Activated B cell treated with CpG ODN at 0.5 μM for 24 hours (primary cell): ENCODE data around the gene GDF2. TPM values are rescaled to one million over a fixed set of nuclear protein-coding genes. Genes with fewer than 3 reads are reported as not detected.

Source experiments
- ATAC-seq: fragments of 200-7000 bp; cut with Tn5 transposase; one replicate; pipeline ENCODE4 v1.10.0; 2021; ENCODE audit warnings: low read depth, mild to moderate bottlenecking, moderate library complexity
- CTCF ChIA-PET: fragments of 350-600 bp; sonication (Branson Sonifier 250); formaldehyde crosslinking; loops from one replicate; lab custom pipeline; 2021; ENCODE audit warnings: antibody characterized with exemption; lab: Charles Lee
- POLR2A ChIA-PET: fragments of 350-600 bp; sonication (Branson Sonifier 250); formaldehyde crosslinking; loops from one replicate; lab custom pipeline; 2021; ENCODE audit warnings: antibody characterized with exemption; lab: Charles Lee
- DNase-seq: peaks from one replicate; pipeline ENCODE4 v3.0.0; 2022
- H3K27ac Mint-ChIP-seq: one replicate; pipeline ENCODE4 v1.8.0; 2020; ENCODE audit warnings: mixed read lengths
- H3K27me3 Mint-ChIP-seq: one replicate; pipeline ENCODE4 v1.8.0; 2021; ENCODE audit warnings: mixed read lengths
- H3K36me3 Mint-ChIP-seq: one replicate; pipeline ENCODE4 v1.8.0; 2021; ENCODE audit warnings: low read depth, mixed read lengths
- H3K4me1 Mint-ChIP-seq: one replicate; pipeline ENCODE4 v1.8.0; 2021; ENCODE audit warnings: mixed read lengths
- H3K4me3 Mint-ChIP-seq: one replicate; pipeline ENCODE4 v1.8.0; 2020; ENCODE audit warnings: mild to moderate bottlenecking, mixed read lengths
- H3K9me3 Mint-ChIP-seq: one replicate; pipeline ENCODE4 v1.8.0; 2020; ENCODE audit warnings: mixed read lengths
- intact Hi-C: fragments of 100-400 bp; cut with micrococcal nuclease; formaldehyde crosslinking; loops from one replicate; pipeline ENCODE4 v1.15.1; 2024
- total RNA-seq: library from RNA; stranded (reverse); gene quantifications from 2 replicates; pipeline ENCODE4 v1.2.3, GENCODE V29; 2022
- TF ChIP-seq, protein P1 (sequence below): fragments of 200-600 bp; IDR thresholded peaks from one replicate; pipeline ENCODE4 v1.8.0; 2022; ENCODE audit warnings: antibody characterized with exemption, mild to moderate bottlenecking

The GDF2 gene
- total RNA-seq, 1 donor from 2014 or later = not detected

GRCh38 chr10:47287805-47288204 is 34.4 kb upstream of the GDF2 start:
- intact Hi-C loops = no loop called here
- CTCF ChIA-PET = no interaction called here
- H3K4me3 Mint-ChIP-seq = no peak overlapping the region
- H3K27me3 Mint-ChIP-seq = peaks cover 2% of the 10 kb centered on the region
- ATAC-seq (no peak), DNase-seq (no peak)
- no peaks in the 10 kb centered on the region for H3K9me3 Mint-ChIP-seq
- POLR2A ChIA-PET = no interaction called here
- no peak overlapping the region for H3K27ac Mint-ChIP-seq
- peaks cover 13% of the 10 kb centered on the region for H3K4me1 Mint-ChIP-seq
- TF ChIP-seq, protein P1, sequence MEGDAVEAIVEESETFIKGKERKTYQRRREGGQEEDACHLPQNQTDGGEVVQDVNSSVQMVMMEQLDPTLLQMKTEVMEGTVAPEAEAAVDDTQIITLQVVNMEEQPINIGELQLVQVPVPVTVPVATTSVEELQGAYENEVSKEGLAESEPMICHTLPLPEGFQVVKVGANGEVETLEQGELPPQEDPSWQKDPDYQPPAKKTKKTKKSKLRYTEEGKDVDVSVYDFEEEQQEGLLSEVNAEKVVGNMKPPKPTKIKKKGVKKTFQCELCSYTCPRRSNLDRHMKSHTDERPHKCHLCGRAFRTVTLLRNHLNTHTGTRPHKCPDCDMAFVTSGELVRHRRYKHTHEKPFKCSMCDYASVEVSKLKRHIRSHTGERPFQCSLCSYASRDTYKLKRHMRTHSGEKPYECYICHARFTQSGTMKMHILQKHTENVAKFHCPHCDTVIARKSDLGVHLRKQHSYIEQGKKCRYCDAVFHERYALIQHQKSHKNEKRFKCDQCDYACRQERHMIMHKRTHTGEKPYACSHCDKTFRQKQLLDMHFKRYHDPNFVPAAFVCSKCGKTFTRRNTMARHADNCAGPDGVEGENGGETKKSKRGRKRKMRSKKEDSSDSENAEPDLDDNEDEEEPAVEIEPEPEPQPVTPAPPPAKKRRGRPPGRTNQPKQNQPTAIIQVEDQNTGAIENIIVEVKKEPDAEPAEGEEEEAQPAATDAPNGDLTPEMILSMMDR = no peak
- no peaks in the 10 kb centered on the region for H3K36me3 Mint-ChIP-seq

DNA sequence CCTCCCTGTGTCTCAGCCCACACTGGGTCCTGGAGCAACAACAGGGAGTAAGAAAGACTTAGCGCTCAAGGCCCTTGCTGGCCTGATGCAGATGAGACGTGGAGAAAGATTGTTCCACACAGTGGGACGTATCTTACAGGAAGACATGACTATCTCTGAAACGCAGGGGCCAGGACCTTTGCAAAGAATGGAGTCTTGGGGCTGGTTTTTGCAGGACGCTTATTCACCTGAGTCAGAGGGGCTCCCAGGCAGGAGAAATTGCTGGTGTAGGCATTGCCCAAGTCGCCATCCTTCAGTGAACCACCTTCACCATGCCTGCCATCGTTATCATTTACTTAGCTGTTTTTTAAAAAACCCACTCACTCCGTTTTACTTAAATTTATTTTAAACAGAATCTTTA is 34.0 kb upstream of the GDF2 start:
- ChIA-PET POLR2A (no interaction called here), CTCF (no interaction called here)
- Mint-ChIP-seq H3K4me1 (peaks cover 13% of the 10 kb centered on the region), H3K9me3 (no peaks in the 10 kb centered on the region), H3K27me3 (peaks cover 2% of the 10 kb centered on the region), H3K27ac (no peak overlapping the region), H3K36me3 (no peaks in the 10 kb centered on the region), H3K4me3 (no peak overlapping the region)
- intact Hi-C loops = no loop called here
- no peak for DNase-seq
- TF ChIP-seq, protein P1 = no peak
- no peak for ATAC-seq

DNA sequence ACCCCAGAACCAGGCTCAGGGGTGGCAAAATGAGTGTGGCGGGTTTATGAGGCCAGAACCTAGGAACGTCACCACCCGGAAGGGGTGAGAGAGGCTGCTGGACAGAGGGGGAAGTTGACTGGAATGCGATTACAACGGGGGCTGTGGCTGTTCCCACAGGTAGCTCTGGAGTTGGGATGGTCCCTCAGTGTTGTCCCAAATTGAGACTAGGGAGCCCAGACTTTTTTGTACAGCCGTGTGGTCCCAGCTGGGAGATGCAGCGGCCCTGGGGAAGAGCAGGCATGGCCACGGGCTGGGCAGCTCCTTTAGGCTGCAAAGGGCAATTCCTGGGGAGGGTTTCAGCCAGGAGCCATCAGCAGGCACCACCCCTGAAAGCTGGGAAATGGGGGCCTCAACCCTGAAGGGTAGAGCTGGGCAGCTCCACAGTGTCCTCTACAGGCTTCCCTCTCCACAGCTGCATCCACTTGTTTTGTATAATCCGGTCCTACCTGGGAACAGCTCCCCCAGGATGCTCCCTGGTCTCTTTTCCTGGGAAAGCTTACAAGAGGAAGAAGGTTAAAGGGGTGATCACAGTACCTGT is 33.2 kb upstream of the GDF2 start:
- Mint-ChIP-seq H3K4me1 (peaks cover 13% of the 10 kb centered on the region), H3K27ac (no peak overlapping the region), H3K27me3 (peaks cover 2% of the 10 kb centered on the region), H3K9me3 (no peaks in the 10 kb centered on the region), H3K36me3 (no peaks in the 10 kb centered on the region), H3K4me3 (no peak overlapping the region)
- DNase-seq = no peak
- TF ChIP-seq, protein P1 = no peak
- ChIA-PET CTCF (no interaction called here), POLR2A (no interaction called here)
- ATAC-seq = no peak
- intact Hi-C loops = no loop called here

- Mint-ChIP-seq H3K27ac (no peak overlapping the region), H3K27me3 (peaks cover 2% of the 10 kb centered on the region), H3K4me1 (peaks cover 13% of the 10 kb centered on the region), H3K4me3 (no peak overlapping the region), H3K36me3 (no peaks in the 10 kb centered on the region), H3K9me3 (no peaks in the 10 kb centered on the region)
- ATAC-seq (no peak), DNase-seq (no peak)
- ChIA-PET POLR2A (no interaction called here), CTCF (no interaction called here)
- TF ChIP-seq, protein P1 = no peak
- intact Hi-C loops = no loop called here
These were observed 32.3 kb upstream of the GDF2 start for GRCh38 chr10:47289921-47290320.

GRCh38 chr10:47290338-47290737 is 31.9 kb upstream of the GDF2 start:
- DNase-seq (no peak), ATAC-seq (no peak)
- H3K9me3 Mint-ChIP-seq = no peaks in the 10 kb centered on the region

More at GRCh38 chr10:47290338-47290737, 31.9 kb upstream of the GDF2 start:
- ChIA-PET CTCF (no interaction called here), POLR2A (no interaction called here)
- peaks cover 6% of the 10 kb centered on the region for H3K27me3 Mint-ChIP-seq
- H3K4me3 Mint-ChIP-seq = no peak overlapping the region
- TF ChIP-seq, protein P1 = no peak
- no peak overlapping the region for H3K27ac Mint-ChIP-seq
- no peaks in the 10 kb centered on the region for H3K36me3 Mint-ChIP-seq
- intact Hi-C loops = no loop called here
- H3K4me1 Mint-ChIP-seq = peaks cover 13% of the 10 kb centered on the region
